Natural killer cell (primary cell): ENCODE results near the gene PARD3B. TPM values are rescaled to one million over a fixed set of nuclear protein-coding genes. Genes with fewer than 3 reads are reported as not detected.

Experiments
- ATAC-seq, 3 donors: fragments of 150-1000 bp in 2 of 3; fragments of 200-7000 bp in 1 of 3; cut with Tn5 transposase; 1 replicate in 1 of 3; 2 replicates in 2 of 3; pipeline ENCODE4 v1.10.0; 2021; ENCODE audit warnings: mild to moderate bottlenecking in 2 of 3, moderate library complexity in 2 of 3
- DNase-seq, 2 donors: peaks; one replicate each; pipeline versions ENCODE4 v3.0.0 to v3.0.0-alpha.2; 2013 to 2021; ENCODE audit warnings: mixed read lengths in 1 of 2
- H3K27ac ChIP-seq: one replicate; pipeline ENCODE4 v1.5.1; 2013; ENCODE audit warnings: mild to moderate bottlenecking, low read length
- H3K27me3 ChIP-seq: one replicate; pipeline ENCODE4 v1.6.1; 2013; ENCODE audit warnings: low read length; ENCODE audit not compliant: control insufficient read depth, insufficient read depth
- H3K36me3 ChIP-seq: one replicate; pipeline ENCODE4 v1.6.1; 2013; ENCODE audit warnings: low read length; ENCODE audit not compliant: control insufficient read depth, insufficient read depth
- H3K4me1 ChIP-seq: one replicate; pipeline ENCODE4 v1.6.1; 2013; ENCODE audit warnings: low read length; ENCODE audit not compliant: control insufficient read depth, insufficient read depth
- H3K4me3 ChIP-seq: one replicate; pipeline ENCODE4 v1.5.1; 2013; ENCODE audit warnings: low read length
- H3K9me3 ChIP-seq: one replicate; pipeline ENCODE4 v1.6.1; 2013; ENCODE audit warnings: low read length; ENCODE audit not compliant: control insufficient read depth, insufficient read depth
- H3K27ac Mint-ChIP-seq, 2 donors: one replicate each; pipeline ENCODE4 v1.8.0; 2022; ENCODE audit warnings: mild to moderate bottlenecking in 2 of 2, mixed read lengths in 2 of 2, moderate library complexity in 1 of 2
- H3K27me3 Mint-ChIP-seq, 2 donors: one replicate each; pipeline ENCODE4 v1.8.0; 2022; ENCODE audit warnings: low read depth in 2 of 2, mixed read lengths in 2 of 2
- H3K36me3 Mint-ChIP-seq: one replicate; pipeline ENCODE4 v1.8.0; 2022; ENCODE audit warnings: mixed read lengths
- H3K4me1 Mint-ChIP-seq, 2 donors: one replicate each; pipeline ENCODE4 v1.8.0; 2022; ENCODE audit warnings: mixed read lengths in 2 of 2
- H3K4me3 Mint-ChIP-seq: one replicate; pipeline ENCODE4 v1.8.0; 2022; ENCODE audit warnings: mild to moderate bottlenecking, moderate library complexity, mixed read lengths
- H3K9me3 Mint-ChIP-seq, 2 donors: one replicate each; pipeline ENCODE4 v1.8.0; 2022; ENCODE audit warnings: mixed read lengths in 2 of 2
- WGBS: methylation state at CpG from one replicate; pipeline ENCODE4 v1.1.7; 2013; ENCODE audit warnings: missing lambda C conversion rate; ENCODE audit not compliant: insufficient coverage; 5-methylcytosine and 5-hydroxymethylcytosine counted together
- intact Hi-C: fragments of 100-400 bp; cut with micrococcal nuclease; formaldehyde crosslinking; loops from one replicate; pipeline ENCODE4 v1.14.2; 2022
- total RNA-seq, 4 donors: library from RNA; stranded (reverse); fragments of 120-200 nt in 1 of 4; gene quantifications; one replicate each; pipeline versions ENCODE4 v1.2.3 to v1.2.4, GENCODE V29; 2013 to 2022
- TF ChIP-seq, protein P1 (sequence below): fragments of 200-600 bp; IDR thresholded peaks from one replicate; pipeline ENCODE4 v1.8.0; 2022; ENCODE audit warnings: antibody characterized with exemption

PARD3B gene
- total RNA-seq, 3 donors from 2014 or later (not counting 1 experiment from before 2014, with no cell fraction given), result 0.13 to 0.45 TPM; not detected in 1

DNA sequence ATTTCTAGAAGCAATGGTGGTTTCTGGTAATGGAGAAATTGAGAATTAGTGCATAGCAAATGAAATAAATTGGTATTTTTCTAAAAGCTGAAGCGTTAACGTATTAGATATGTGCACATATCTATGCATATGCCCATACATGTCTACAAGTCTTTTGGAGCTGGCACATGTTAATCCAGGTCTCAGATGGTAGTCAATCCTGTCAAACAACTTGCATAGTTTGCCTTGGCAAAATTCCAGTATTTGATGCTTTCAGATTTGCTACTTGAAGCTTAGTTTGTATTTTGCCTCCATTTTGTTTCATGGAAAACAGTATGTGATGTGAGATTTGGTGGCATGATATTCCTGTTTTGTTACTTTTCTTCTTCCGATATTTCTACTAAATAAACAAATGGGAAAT lies 304.6 kb downstream of the PARD3B start:
- ATAC-seq (no peak), DNase-seq (no peak)
- Mint-ChIP-seq H3K9me3 (no peaks in the 10 kb centered on the region), H3K27ac (no peak overlapping the region), H3K27me3 (no peaks in the 10 kb centered on the region), H3K36me3 (no peaks in the 10 kb centered on the region), H3K4me1 (no peaks in the 10 kb centered on the region), H3K4me3 (no peak overlapping the region)
- H3K36me3 ChIP-seq, result no peaks in the 10 kb centered on the region
- no peaks in the 10 kb centered on the region for H3K9me3 ChIP-seq
- TF ChIP-seq, protein P1, sequence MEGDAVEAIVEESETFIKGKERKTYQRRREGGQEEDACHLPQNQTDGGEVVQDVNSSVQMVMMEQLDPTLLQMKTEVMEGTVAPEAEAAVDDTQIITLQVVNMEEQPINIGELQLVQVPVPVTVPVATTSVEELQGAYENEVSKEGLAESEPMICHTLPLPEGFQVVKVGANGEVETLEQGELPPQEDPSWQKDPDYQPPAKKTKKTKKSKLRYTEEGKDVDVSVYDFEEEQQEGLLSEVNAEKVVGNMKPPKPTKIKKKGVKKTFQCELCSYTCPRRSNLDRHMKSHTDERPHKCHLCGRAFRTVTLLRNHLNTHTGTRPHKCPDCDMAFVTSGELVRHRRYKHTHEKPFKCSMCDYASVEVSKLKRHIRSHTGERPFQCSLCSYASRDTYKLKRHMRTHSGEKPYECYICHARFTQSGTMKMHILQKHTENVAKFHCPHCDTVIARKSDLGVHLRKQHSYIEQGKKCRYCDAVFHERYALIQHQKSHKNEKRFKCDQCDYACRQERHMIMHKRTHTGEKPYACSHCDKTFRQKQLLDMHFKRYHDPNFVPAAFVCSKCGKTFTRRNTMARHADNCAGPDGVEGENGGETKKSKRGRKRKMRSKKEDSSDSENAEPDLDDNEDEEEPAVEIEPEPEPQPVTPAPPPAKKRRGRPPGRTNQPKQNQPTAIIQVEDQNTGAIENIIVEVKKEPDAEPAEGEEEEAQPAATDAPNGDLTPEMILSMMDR, result no peak
- WGBS, result 97% methylated on average over 2 of the region's 3 CpGs
- H3K27me3 ChIP-seq, result no peaks in the 10 kb centered on the region
- no peak overlapping the region for H3K4me3 ChIP-seq
- H3K4me1 ChIP-seq, result no peaks in the 10 kb centered on the region
- H3K27ac ChIP-seq, result no peak overlapping the region
- intact Hi-C loops, result no loop called here

DNA sequence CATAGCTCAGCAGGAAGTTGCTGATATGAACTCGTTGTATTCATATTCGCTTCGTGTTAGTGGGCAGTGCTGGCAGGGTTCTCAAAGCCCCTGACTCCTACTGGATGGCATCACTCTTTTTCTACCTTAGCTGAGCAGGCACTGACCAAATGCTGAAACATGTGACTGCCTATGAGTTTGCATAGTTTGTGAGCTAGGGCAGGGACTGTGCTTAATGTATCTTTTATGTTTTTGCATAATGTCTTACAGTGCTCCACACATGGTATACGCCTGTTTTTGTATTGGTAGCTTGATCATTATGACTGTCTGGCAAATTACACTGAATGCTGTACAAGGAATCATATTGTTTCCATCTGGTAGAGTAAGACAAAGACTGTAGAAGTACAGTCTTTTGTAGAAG lies 305.3 kb downstream of the PARD3B start:
- Histone ChIP-seq H3K27ac (no peak overlapping the region), H3K36me3 (no peaks in the 10 kb centered on the region), H3K4me1 (no peaks in the 10 kb centered on the region), H3K4me3 (no peak overlapping the region), H3K27me3 (no peaks in the 10 kb centered on the region), H3K9me3 (no peaks in the 10 kb centered on the region)
- no peak for ATAC-seq
- Mint-ChIP-seq H3K27me3 (no peaks in the 10 kb centered on the region), H3K9me3 (no peaks in the 10 kb centered on the region), H3K4me3 (no peak overlapping the region), H3K4me1 (no peaks in the 10 kb centered on the region), H3K27ac (no peak overlapping the region), H3K36me3 (no peaks in the 10 kb centered on the region)
- 87% methylated on average over 4 of the region's 4 CpGs for WGBS
- no peak for DNase-seq
- intact Hi-C loops, result no loop called here
- TF ChIP-seq, protein P1, result no peak

DNA sequence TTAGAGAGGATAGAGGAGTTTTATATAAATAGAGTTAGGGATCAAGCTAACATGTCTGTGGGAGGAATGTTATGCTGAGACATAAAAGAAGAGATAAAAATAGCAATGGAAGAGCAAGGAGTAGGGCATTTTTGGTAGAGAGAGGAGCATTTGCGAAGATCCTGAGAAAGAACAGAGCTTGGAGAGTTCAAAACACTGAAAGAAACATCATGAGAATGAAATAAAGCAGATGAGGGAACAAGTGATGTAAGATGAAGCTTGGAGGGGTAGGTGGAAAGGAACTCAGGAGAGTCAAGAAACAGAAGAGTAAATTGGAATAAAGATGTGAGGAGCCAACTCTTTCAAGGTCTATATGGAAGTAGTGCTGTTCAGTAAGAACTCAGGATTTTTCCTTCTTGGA lies 308.6 kb downstream of the PARD3B start:
- WGBS, result 61% methylated on average over 1 of the region's 1 CpG
- H3K27me3 Mint-ChIP-seq, result no peaks in the 10 kb centered on the region
- H3K4me1 ChIP-seq, result no peaks in the 10 kb centered on the region
- no peaks in the 10 kb centered on the region for H3K36me3 ChIP-seq
- H3K27ac ChIP-seq, result no peak overlapping the region
- ATAC-seq, result no peak
- TF ChIP-seq, protein P1, result no peak
- no peaks in the 10 kb centered on the region for H3K27me3 ChIP-seq
- no peak overlapping the region for H3K27ac Mint-ChIP-seq
- H3K9me3 ChIP-seq, result no peaks in the 10 kb centered on the region
- no peaks in the 10 kb centered on the region for H3K36me3 Mint-ChIP-seq
- no peak overlapping the region for H3K4me3 Mint-ChIP-seq
- H3K4me3 ChIP-seq, result no peak overlapping the region
- intact Hi-C loops, result no loop called here
- H3K9me3 Mint-ChIP-seq, result no peaks in the 10 kb centered on the region
- DNase-seq, result no peak
- no peaks in the 10 kb centered on the region for H3K4me1 Mint-ChIP-seq

DNA sequence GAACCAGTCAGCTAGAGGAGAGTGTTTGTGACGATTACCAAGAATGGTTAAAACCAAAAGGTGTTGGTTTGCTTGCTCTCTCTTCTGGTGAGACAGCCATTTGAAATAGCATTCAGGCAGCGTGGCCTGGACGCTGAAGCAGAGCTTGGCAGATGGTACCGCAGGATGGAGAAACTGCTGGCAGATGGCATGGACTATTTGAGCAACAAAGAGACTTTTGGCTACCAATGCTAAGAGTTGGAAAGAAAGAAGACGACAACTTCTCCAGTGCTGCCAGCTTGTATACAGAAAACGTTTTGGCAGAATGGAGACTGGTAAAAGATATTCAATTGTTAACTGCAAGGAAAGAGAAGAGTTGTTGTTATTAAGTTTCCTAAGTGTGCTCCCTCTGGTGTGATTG lies 315.0 kb downstream of the PARD3B start:
- Mint-ChIP-seq H3K4me1 (no peaks in the 10 kb centered on the region), H3K36me3 (no peaks in the 10 kb centered on the region), H3K27me3 (no peaks in the 10 kb centered on the region), H3K4me3 (no peak overlapping the region), H3K9me3 (no peaks in the 10 kb centered on the region), H3K27ac (no peak overlapping the region)
- no peak overlapping the region for H3K27ac ChIP-seq
- H3K36me3 ChIP-seq, result no peaks in the 10 kb centered on the region
- no peaks in the 10 kb centered on the region for H3K9me3 ChIP-seq
- ATAC-seq, result no peak
- intact Hi-C loops, result no loop called here
- no peak for DNase-seq
- 84% methylated on average over 6 of the region's 6 CpGs for WGBS
- H3K4me3 ChIP-seq, result no peak overlapping the region
- H3K4me1 ChIP-seq, result no peaks in the 10 kb centered on the region
- no peaks in the 10 kb centered on the region for H3K27me3 ChIP-seq
- TF ChIP-seq, protein P1, result no peak
